Mesenchymal stem cell (in vitro differentiated cells and primary cell): ENCODE results near the gene SEZ6L.
A peak's percentile ranks its signal among the peaks of the same experiment; 100 is the strongest.

Experiments
- DNase-seq: peaks from one replicate; pipeline ENCODE4 v3.0.0-alpha.2; 2013
- H2AFZ ChIP-seq: one replicate; pipeline ENCODE4 v1.6.1; 2013; ENCODE audit warnings: low read depth, mild to moderate bottlenecking, control low read depth, inconsistent platforms, low read length, moderate library complexity
- H2AK5ac ChIP-seq: 2 replicates; pipeline ENCODE4 v1.6.1; 2013; ENCODE audit warnings: low read length, moderate library complexity, mild to moderate bottlenecking, inconsistent platforms; ENCODE audit not compliant: severe bottlenecking
- H2BK120ac ChIP-seq: one replicate; pipeline ENCODE4 v1.6.1; 2013; ENCODE audit warnings: low read depth, mild to moderate bottlenecking, inconsistent platforms, low read length, moderate library complexity
- H2BK12ac ChIP-seq, 2 experiments: one replicate each; pipeline ENCODE4 v1.6.1; 2013; ENCODE audit warnings: inconsistent platforms in 2 of 2, low read length in 2 of 2, mild to moderate bottlenecking in 2 of 2, moderate library complexity in 2 of 2, control low read depth in 1 of 2
- H2BK15ac ChIP-seq: one replicate; pipeline ENCODE4 v1.6.1; 2013; ENCODE audit warnings: mild to moderate bottlenecking, low read depth, inconsistent platforms; ENCODE audit not compliant: poor library complexity, severe bottlenecking
- H2BK5ac ChIP-seq: 2 replicates; pipeline ENCODE4 v1.6.1; 2013; ENCODE audit warnings: low read depth, mild to moderate bottlenecking, low read length, control low read depth, inconsistent platforms; ENCODE audit not compliant: poor library complexity, severe bottlenecking
- H3K14ac ChIP-seq, 2 experiments: one replicate each; pipeline ENCODE4 v1.6.1; 2013; ENCODE audit warnings: inconsistent platforms in 2 of 2, low read length in 2 of 2, control low read depth in 1 of 2, mild to moderate bottlenecking in 1 of 2, moderate library complexity in 1 of 2
- H3K18ac ChIP-seq, 2 experiments: one replicate each; pipeline ENCODE4 v1.6.1; 2013; ENCODE audit warnings: inconsistent platforms in 2 of 2, low read length in 2 of 2, control low read depth in 1 of 2, low read depth in 1 of 2, mild to moderate bottlenecking in 1 of 2
- H3K23ac ChIP-seq, 2 experiments: one replicate each; pipeline ENCODE4 v1.6.1; 2013; ENCODE audit warnings: inconsistent platforms in 2 of 2, low read length in 2 of 2, mild to moderate bottlenecking in 2 of 2, moderate library complexity in 2 of 2, control low read depth in 1 of 2
- H3K27ac ChIP-seq: 2 replicates; pipeline ENCODE4 v1.5.1; 2013; ENCODE audit warnings: mild to moderate bottlenecking, moderate library complexity, low read length, control low read depth, inconsistent platforms; ENCODE audit not compliant: poor library complexity, severe bottlenecking
- H3K27me3 ChIP-seq, 2 experiments: 2 replicates each; pipeline versions ENCODE4 v1.6.1 to v1.7.0; 2013; ENCODE audit warnings: low read length in 2 of 2, mild to moderate bottlenecking in 2 of 2, moderate library complexity in 2 of 2, control low read depth in 1 of 2, inconsistent platforms in 1 of 2; ENCODE audit not compliant: control insufficient read depth in 1 of 2, insufficient read depth in 1 of 2
- H3K36me3 ChIP-seq, 2 experiments: 2 replicates each; pipeline versions ENCODE4 v1.6.1 to v1.7.0; 2013; ENCODE audit warnings: low read length in 2 of 2, control low read depth in 1 of 2, inconsistent platforms in 1 of 2, low read depth in 1 of 2, mild to moderate bottlenecking in 1 of 2; ENCODE audit not compliant: insufficient read depth in 2 of 2, control insufficient read depth in 1 of 2
- H3K4ac ChIP-seq, 2 experiments: one replicate each; pipeline ENCODE4 v1.6.1; 2013; ENCODE audit warnings: inconsistent platforms in 2 of 2, low read length in 2 of 2, mild to moderate bottlenecking in 2 of 2, moderate library complexity in 2 of 2, control low read depth in 1 of 2, low read depth in 1 of 2
- H3K4me1 ChIP-seq: 2 replicates; pipeline ENCODE4 v1.6.1; 2013; ENCODE audit warnings: low read depth, low read length, control low read depth; ENCODE audit not compliant: control insufficient read depth, insufficient read depth
- H3K4me2 ChIP-seq: 2 replicates; pipeline ENCODE4 v1.6.1; 2013; ENCODE audit warnings: low read length, mild to moderate bottlenecking, inconsistent platforms; ENCODE audit not compliant: poor library complexity, severe bottlenecking
- H3K4me3 ChIP-seq, 2 experiments: 2 replicates each; pipeline versions ENCODE4 v1.5.1 to v1.7.0; 2013; ENCODE audit warnings: low read length in 2 of 2, mild to moderate bottlenecking in 2 of 2, control low read depth in 1 of 2, low read depth in 1 of 2; ENCODE audit not compliant: insufficient read depth in 1 of 2
- H3K79me1 ChIP-seq: replicated peaks from 2 replicates; pipeline ENCODE4 v1.6.1; 2013; ENCODE audit warnings: mild to moderate bottlenecking, control low read depth, low read length, inconsistent platforms; ENCODE audit not compliant: poor library complexity, severe bottlenecking
- H3K9ac ChIP-seq: 2 replicates; pipeline ENCODE4 v1.7.0; 2013; ENCODE audit warnings: mild to moderate bottlenecking, low read length, moderate library complexity
- H3K9me3 ChIP-seq: 2 replicates; pipeline ENCODE4 v1.7.0; 2013; ENCODE audit warnings: mild to moderate bottlenecking, low read length; ENCODE audit not compliant: control insufficient read depth
- H4K8ac ChIP-seq: one replicate; pipeline ENCODE4 v1.6.1; 2013; ENCODE audit warnings: inconsistent platforms, mild to moderate bottlenecking, low read length, moderate library complexity
- H4K91ac ChIP-seq: one replicate; pipeline ENCODE4 v1.6.1; 2013; ENCODE audit warnings: mild to moderate bottlenecking, low read length, inconsistent platforms
- WGBS: methylation state at CpG from one replicate; pipeline ENCODE4 v1.1.7; 2013; ENCODE audit warnings: mixed read lengths; 5-methylcytosine and 5-hydroxymethylcytosine counted together

SEZ6L gene

DNA sequence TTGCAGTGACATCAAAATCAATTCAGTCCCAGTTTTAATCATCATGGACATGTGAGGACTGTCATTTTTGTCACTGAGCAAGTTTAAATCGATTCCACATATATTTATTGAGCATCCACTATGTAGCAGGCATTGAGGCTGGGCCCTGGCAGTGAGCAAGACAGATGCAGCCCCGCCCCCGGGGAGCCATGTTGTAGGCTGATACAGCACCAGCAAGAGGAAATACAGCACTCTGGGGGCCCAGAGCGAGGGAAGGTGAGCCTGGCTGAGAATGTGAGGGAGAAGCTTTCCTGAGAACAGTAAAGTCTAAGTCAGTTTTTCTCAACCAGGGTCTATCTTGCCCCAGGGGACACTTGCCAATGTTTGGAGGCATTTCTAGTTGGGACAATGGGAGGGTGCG is 151.2 kb downstream of the SEZ6L start:
- H4K91ac ChIP-seq: no peak overlapping the region
- H3K36me3 ChIP-seq: no peaks in the 10 kb centered on the region
- H3K9me3 ChIP-seq: no peaks in the 10 kb centered on the region
- no peak overlapping the region for H4K8ac ChIP-seq
- no peak overlapping the region for H3K18ac ChIP-seq
- no peak overlapping the region for H3K9ac ChIP-seq
- WGBS: 67% methylated on average over 5 of the region's 5 CpGs
- no peak overlapping the region for H2AK5ac ChIP-seq
- H3K27ac ChIP-seq: no peak overlapping the region
- no peak overlapping the region for H3K4me3 ChIP-seq
- H2AFZ ChIP-seq: no peak overlapping the region
- no peak overlapping the region for H2BK15ac ChIP-seq
- H3K4me1 ChIP-seq: peaks cover 7% of the 10 kb centered on the region
- peak overlapping the region; percentile 11 for H3K4me2 ChIP-seq
- no peak overlapping the region for H3K23ac ChIP-seq
- no peak for DNase-seq
- no peak overlapping the region for H3K14ac ChIP-seq
- H3K27me3 ChIP-seq: peaks cover 0 to 34% of the 10 kb centered on the region in 2 experiments
- no peak overlapping the region for H2BK12ac ChIP-seq
- no peak overlapping the region for H2BK5ac ChIP-seq
- H3K79me1 ChIP-seq: no peaks in the 10 kb centered on the region
- H2BK120ac ChIP-seq: no peak overlapping the region
- H3K4ac ChIP-seq: no peak overlapping the region

DNA sequence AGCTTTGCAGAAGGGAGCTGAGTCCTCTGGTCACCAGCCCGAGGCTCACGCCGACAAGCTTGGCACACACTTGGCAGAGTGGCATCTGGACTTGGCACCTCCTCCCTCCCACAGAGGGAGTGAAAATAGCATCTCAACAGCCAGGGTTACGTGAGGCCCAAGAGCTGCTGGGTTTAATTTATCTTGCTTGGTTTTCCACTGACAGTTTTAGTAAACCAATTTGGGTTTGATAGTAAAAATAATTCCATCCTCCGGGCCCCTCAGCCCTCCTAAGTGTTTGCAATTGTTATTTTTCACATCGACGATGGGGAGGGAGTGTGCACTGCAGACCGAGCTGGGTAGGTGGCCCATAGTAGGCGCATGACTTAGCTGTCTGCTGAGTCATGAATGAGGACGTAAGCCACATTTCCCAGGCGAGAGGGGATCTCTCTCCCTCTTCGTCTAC is 152.2 kb downstream of the SEZ6L start:
- Histone ChIP-seq H2BK12ac (no peak overlapping the region), H2AK5ac (no peak overlapping the region), H4K91ac (no peak overlapping the region), H2BK15ac (no peak overlapping the region), H3K4ac (no peak overlapping the region), H2BK120ac (no peak overlapping the region), H3K36me3 (no peaks in the 10 kb centered on the region), H3K14ac (no peak overlapping the region), H4K8ac (no peak overlapping the region), H3K18ac (no peak overlapping the region), H2BK5ac (no peak overlapping the region), H3K27me3 (peaks cover 0 to 43% of the 10 kb centered on the region in 2 experiments), H3K9ac (no peak overlapping the region), H3K23ac (no peak overlapping the region), H3K79me1 (no peaks in the 10 kb centered on the region), H2AFZ (no peak overlapping the region), H3K27ac (no peak overlapping the region), H3K9me3 (no peaks in the 10 kb centered on the region), H3K4me2 (no peak overlapping the region), H3K4me1 (peaks cover 7% of the 10 kb centered on the region), H3K4me3 (no peak overlapping the region)
- 64% methylated on average over 12 of the region's 12 CpGs for WGBS
- DNase-seq: peak; percentile 8

DNA sequence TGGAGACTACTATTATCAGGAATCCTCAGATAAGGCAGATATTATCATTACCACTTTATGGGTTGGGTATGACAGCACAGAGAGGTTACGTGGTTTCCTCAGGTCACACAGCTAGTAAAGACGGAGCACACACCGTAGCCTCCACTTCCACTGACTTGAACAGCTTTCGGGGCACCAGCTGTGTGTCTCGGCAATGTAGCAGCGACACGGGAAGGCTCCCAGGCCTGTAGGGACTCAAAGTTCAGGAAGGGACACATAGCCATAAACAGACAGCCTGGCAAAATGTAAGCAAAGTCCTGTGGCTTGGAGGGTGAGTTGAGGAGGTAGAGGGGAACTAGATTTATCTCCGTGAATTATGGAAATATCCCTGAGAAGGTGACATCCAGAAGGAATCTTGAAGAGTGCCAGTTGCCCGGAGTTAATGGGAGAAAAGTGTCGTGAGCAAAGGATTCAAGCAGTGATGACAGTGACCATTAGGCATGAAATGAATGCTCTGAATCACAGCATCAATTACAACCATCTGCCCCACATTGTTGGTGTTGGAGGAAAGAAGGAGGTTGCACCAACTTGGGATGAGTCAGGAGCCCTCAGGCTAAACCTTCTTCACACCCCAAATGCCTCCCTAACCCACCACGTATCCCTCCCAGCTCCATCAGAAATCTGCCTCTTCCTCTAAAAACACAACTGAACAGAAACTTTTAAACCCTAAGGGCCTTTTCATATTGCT is 153.1 kb downstream of the SEZ6L start:
- Histone ChIP-seq H3K9ac (peak overlapping the region; percentile 24), H3K4me1 (peaks cover 7% of the 10 kb centered on the region), H3K9me3 (no peaks in the 10 kb centered on the region)

DNA sequence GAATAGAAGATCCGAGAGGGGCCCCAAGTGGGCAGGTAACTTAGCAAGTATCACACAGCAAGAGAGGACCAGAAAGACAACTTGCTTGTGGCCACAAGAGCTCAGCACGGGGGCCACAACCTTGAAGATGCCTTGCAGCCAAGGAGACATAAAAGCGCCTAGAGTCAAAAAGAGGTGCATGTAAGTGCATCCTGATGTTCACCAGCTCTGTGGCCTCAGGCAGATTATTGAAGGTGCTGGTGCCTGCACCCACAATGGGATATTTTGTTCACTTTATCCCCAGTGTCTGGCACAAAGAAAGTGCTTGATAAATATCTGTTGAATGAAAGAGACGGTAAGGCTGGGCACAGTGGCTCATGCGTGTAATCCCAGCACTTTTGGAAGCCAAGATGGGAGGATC is 153.8 kb downstream of the SEZ6L start:
- no peak overlapping the region for H3K23ac ChIP-seq
- no peak overlapping the region for H3K4ac ChIP-seq
- H2BK120ac ChIP-seq: no peak overlapping the region
- H3K4me1 ChIP-seq: peaks cover 7% of the 10 kb centered on the region
- no peak overlapping the region for H2AFZ ChIP-seq
- H3K4me3 ChIP-seq: no peak overlapping the region
- DNase-seq: no peak
- no peak overlapping the region for H4K91ac ChIP-seq
- H3K27ac ChIP-seq: no peak overlapping the region
- H3K14ac ChIP-seq: no peak overlapping the region
- H3K9ac ChIP-seq: no peak overlapping the region
- peaks cover 0 to 49% of the 10 kb centered on the region in 2 experiments for H3K27me3 ChIP-seq
- H2BK5ac ChIP-seq: no peak overlapping the region
- H2AK5ac ChIP-seq: no peak overlapping the region
- no peaks in the 10 kb centered on the region for H3K9me3 ChIP-seq
- H4K8ac ChIP-seq: no peak overlapping the region
- H3K36me3 ChIP-seq: no peaks in the 10 kb centered on the region
- H2BK12ac ChIP-seq: no peak overlapping the region
- no peak overlapping the region for H2BK15ac ChIP-seq
- 94% methylated on average over 5 of the region's 5 CpGs for WGBS
- no peak overlapping the region for H3K4me2 ChIP-seq
- no peaks in the 10 kb centered on the region for H3K79me1 ChIP-seq
- H3K18ac ChIP-seq: no peak overlapping the region

More for the DNA sequence above, 153.1 kb downstream of the SEZ6L start:
- Histone ChIP-seq H3K14ac (no peak overlapping the region), H2BK120ac (no peak overlapping the region), H2BK12ac (no peak overlapping the region), H4K8ac (no peak overlapping the region), H3K4ac (no peak overlapping the region), H2AK5ac (no peak overlapping the region), H4K91ac (no peak overlapping the region), H3K36me3 (no peaks in the 10 kb centered on the region), H2BK5ac (no peak overlapping the region), H3K23ac (no peak overlapping the region), H3K4me2 (no peak overlapping the region), H3K27ac (no peak overlapping the region), H3K4me3 (no peak overlapping the region), H2AFZ (no peak overlapping the region), H3K27me3 (peaks cover 0 to 43% of the 10 kb centered on the region in 2 experiments), H3K79me1 (no peaks in the 10 kb centered on the region), H2BK15ac (no peak overlapping the region), H3K18ac (no peak overlapping the region)
- 65% methylated on average over 10 of the region's 11 CpGs for WGBS
- peak; percentile 43 for DNase-seq
